ENCODE data around the gene RBM4.

Gene RBM4

DNA sequence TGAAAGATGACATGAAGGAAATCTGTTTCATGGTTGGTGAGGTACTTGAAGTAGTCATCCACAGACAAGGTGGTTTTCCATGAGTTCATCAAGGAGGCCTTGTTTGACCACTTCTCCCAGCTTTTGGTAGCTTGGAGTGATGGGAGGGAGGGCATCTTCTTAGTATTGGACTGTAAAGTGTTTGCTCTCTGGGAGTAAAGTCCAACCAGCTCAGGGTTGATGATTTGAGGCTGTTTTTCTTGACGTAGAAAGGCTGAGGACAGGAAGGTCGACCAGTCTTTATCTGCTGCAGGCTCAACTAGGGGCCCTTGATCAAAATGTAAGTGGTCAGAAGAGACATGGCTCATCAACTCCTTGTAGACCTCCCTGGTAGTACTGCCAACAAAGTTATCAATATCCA, 47.3 kb upstream of the RBM4 start:
- H3K79me2 ChIP-seq (ENCODE audit: insufficient read depth, low read length) = peaks cover 9% of the 10 kb centered on the region
- ATAC-seq (ENCODE audit: insufficient read depth, low read depth) = no peak
- H4K20me1 ChIP-seq (ENCODE audit: insufficient read depth, low read length) = no peaks in the 10 kb centered on the region
- H2AFZ ChIP-seq (ENCODE audit: low read depth, low read length) = no peak overlapping the region
- DNase-seq = no peak
- TF ChIP-seq EZH2 (IDR thresholded peaks at IDR 0.05; ENCODE audit: borderline replicate concordance, low read depth, low read length, severe bottlenecking) (no peak), CTCF (IDR thresholded peaks at IDR 0.05; ENCODE audit: borderline replicate concordance, extremely low read depth, low read length, poor library complexity, severe bottlenecking) (no peak)
- no peaks in the 10 kb centered on the region for H3K27me3 ChIP-seq (ENCODE audit: insufficient read depth, low read length, poor library complexity)
- no peak overlapping the region for H3K4me3 ChIP-seq (ENCODE audit: low read depth in 1 of 2, low read length in 2 of 2)
- peaks cover 26% of the 10 kb centered on the region for H3K4me1 ChIP-seq (ENCODE audit: insufficient read depth, low read length)
- H3K9ac ChIP-seq (ENCODE audit: low read depth, low read length) = no peak overlapping the region
- no peak overlapping the region for H3K27ac ChIP-seq (ENCODE audit: low read length)
- H3K9me3 ChIP-seq (ENCODE audit: insufficient read depth, low read length, severe bottlenecking) = no peaks in the 10 kb centered on the region
- H3K36me3 ChIP-seq (ENCODE audit: insufficient read depth, low read length) = no peaks in the 10 kb centered on the region; the same call in 1 of the 2 replicates
- H3K4me2 ChIP-seq (ENCODE audit: insufficient read depth, low read length) = no peak overlapping the region

DNA sequence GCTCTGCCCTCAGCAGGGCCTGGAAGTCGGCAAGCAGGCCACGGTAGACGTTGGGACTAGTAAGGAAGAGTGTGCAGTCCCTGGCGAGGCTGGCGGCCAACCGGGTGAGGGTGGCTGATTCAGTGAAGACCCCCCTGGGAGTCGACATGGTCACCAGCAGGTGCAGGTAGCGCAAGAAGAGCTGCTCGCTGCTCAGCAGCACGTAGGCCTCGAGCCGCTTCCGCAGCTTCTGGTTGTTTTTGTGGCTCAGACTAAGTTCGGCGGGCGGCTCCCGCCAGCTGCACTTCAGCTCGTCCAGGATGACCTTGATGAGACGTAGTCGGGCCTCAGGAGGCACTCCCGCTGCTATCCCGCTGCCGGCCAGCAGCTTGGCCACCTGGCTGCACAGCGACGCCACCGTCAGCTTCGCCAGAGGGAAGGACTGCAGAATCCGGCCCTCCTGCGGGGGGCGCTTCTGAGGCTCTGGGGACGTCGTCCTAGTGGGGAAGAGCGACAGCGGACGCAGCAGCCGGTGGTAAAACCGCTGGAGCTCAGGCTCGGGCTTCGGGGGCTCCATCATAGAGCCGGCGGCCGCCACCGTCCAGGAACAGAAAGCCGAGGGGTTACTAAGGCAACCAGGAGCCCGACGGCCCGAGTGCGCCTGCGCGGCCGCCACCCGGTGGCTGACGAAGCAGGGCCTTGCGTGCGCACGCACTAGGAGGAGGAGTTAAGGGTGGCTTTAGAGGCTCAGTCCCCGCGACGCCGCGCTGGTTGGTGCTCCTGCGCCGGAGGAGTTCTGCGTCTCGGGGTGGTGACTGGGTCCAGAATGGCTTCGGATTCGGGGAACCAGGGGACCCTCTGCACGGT, 45.8 kb upstream of the RBM4 start, which contains the start of the genes CCDC87 and CCS:
Gene CCDC87, minus strand, starts transcription at position 607 of the 846 bp plus-strand sequence. Its CDS starts 48 bp downstream, at position 559.
Gene CCS, plus strand, starts transcription at position 729 of the 846 bp plus-strand sequence. Its CDS starts 77 bp downstream, at position 806.
- no peaks in the 10 kb centered on the region for H4K20me1 ChIP-seq (ENCODE audit: insufficient read depth, low read length)
- H3K36me3 ChIP-seq (ENCODE audit: insufficient read depth, low read length) = no peaks in the 10 kb centered on the region; the same call in 1 of the 2 replicates
- H3K9ac ChIP-seq (ENCODE audit: low read depth, low read length) = peak within 1 kb of the TSS; percentile 82
- ATAC-seq (ENCODE audit: insufficient read depth, low read depth) (peak; percentile 98), DNase-seq (peak; percentile 98)
- TF ChIP-seq EZH2 (IDR thresholded peaks at IDR 0.05; ENCODE audit: borderline replicate concordance, low read depth, low read length, severe bottlenecking) = no peak
- TF ChIP-seq CTCF (IDR thresholded peaks at IDR 0.05; ENCODE audit: borderline replicate concordance, extremely low read depth, low read length, poor library complexity, severe bottlenecking) = peak; percentile 67
- H3K9me3 ChIP-seq (ENCODE audit: insufficient read depth, low read length, severe bottlenecking) = no peaks in the 10 kb centered on the region
- peak within 1 kb of the TSS; percentile 93 for H2AFZ ChIP-seq (ENCODE audit: low read depth, low read length)
- H3K4me3 ChIP-seq (ENCODE audit: low read depth in 1 of 2, low read length in 2 of 2) = peak within 1 kb of the TSS; percentile 80 to 96
- peaks cover 26% of the 10 kb centered on the region for H3K4me1 ChIP-seq (ENCODE audit: insufficient read depth, low read length)
- H3K79me2 ChIP-seq (ENCODE audit: insufficient read depth, low read length) = peaks cover 12% of the 10 kb centered on the region
- H3K4me2 ChIP-seq (ENCODE audit: insufficient read depth, low read length) = peak within 1 kb of the TSS; percentile 98
- H3K27me3 ChIP-seq (ENCODE audit: insufficient read depth, low read length, poor library complexity) = no peaks in the 10 kb centered on the region
- peak within 1 kb of the TSS; percentile 81 for H3K27ac ChIP-seq (ENCODE audit: low read length)

GRCh38 chr11:66593303-66593635, 45.2 kb upstream of the RBM4 start:
- no peaks in the 10 kb centered on the region for H3K27me3 ChIP-seq (ENCODE audit: insufficient read depth, low read length, poor library complexity)
- H3K4me1 ChIP-seq (ENCODE audit: insufficient read depth, low read length) = peaks cover 26% of the 10 kb centered on the region
- peak overlapping the region; percentile 98 for H3K4me2 ChIP-seq (ENCODE audit: insufficient read depth, low read length)
- H3K9ac ChIP-seq (ENCODE audit: low read depth, low read length) = peak overlapping the region; percentile 82
- no peaks in the 10 kb centered on the region; the same call in 1 of the 2 replicates for H3K36me3 ChIP-seq (ENCODE audit: insufficient read depth, low read length)
- peaks cover 12% of the 10 kb centered on the region for H3K79me2 ChIP-seq (ENCODE audit: insufficient read depth, low read length)
- no peak for ATAC-seq (ENCODE audit: insufficient read depth, low read depth)
- H4K20me1 ChIP-seq (ENCODE audit: insufficient read depth, low read length) = no peaks in the 10 kb centered on the region
- H3K4me3 ChIP-seq (ENCODE audit: low read depth in 1 of 2, low read length in 2 of 2) = peak overlapping the region; percentile 80 to 96
- DNase-seq = no peak
- H2AFZ ChIP-seq (ENCODE audit: low read depth, low read length) = peak overlapping the region; percentile 93
- TF ChIP-seq EZH2 (IDR thresholded peaks at IDR 0.05; ENCODE audit: borderline replicate concordance, low read depth, low read length, severe bottlenecking) (no peak), CTCF (IDR thresholded peaks at IDR 0.05; ENCODE audit: borderline replicate concordance, extremely low read depth, low read length, poor library complexity, severe bottlenecking) (no peak)
- peak overlapping the region; percentile 81 for H3K27ac ChIP-seq (ENCODE audit: low read length)
- H3K9me3 ChIP-seq (ENCODE audit: insufficient read depth, low read length, severe bottlenecking) = no peaks in the 10 kb centered on the region

Measured in DND-41 (cell line).